Endothelial cell of umbilical vein (primary cell): ENCODE results near the gene TRNAU1AP. TPM values are rescaled to one million over a fixed set of nuclear protein-coding genes. Genes with fewer than 3 reads are reported as not detected.

ENCODE experiments used
- BruUV-seq: library from RNA; stranded (reverse); fragments of 400-500 nt; replicated peaks from 2 replicates; lab custom pipeline; 2021; lab: Mats Ljungman, UMichigan
- CTCF ChIA-PET: fragments of 300-600, 350-600 bp; sonication (Branson Sonifier 250); formaldehyde crosslinking; loops from one replicate; lab custom pipeline; 2021; ENCODE audit warnings: antibody characterized with exemption, inconsistent platforms; lab: Charles Lee
- POLR2A ChIA-PET: fragments of 300-600, 350-600 bp; sonication (Branson Sonifier 250); formaldehyde crosslinking; loops from one replicate; lab custom pipeline; 2021; ENCODE audit warnings: antibody characterized with exemption, inconsistent platforms; lab: Charles Lee
- DNase-seq: peaks from one replicate; pipeline ENCODE4 v3.0.0-alpha.2; 2011; ENCODE audit warnings: low read depth, low spot score
- FAIRE-seq: peaks from 2 replicates; lab custom pipeline; 2011; peaks lifted over from hg19 to GRCh38; lab: Jason Lieb, UNC
- H2AFZ ChIP-seq: 2 replicates; pipeline ENCODE4 v1.6.0; 2012; ENCODE audit warnings: low read depth, low read length, control low read depth, inconsistent platforms
- H3K27ac ChIP-seq: 2 replicates; pipeline ENCODE4 v1.5.1; 2011; ENCODE audit warnings: low read depth, mild to moderate bottlenecking, control low read depth, low read length, moderate library complexity; ENCODE audit not compliant: insufficient read depth
- H3K27me3 ChIP-seq, 2 experiments: 2 replicates each; pipeline versions ENCODE4 v1.6.0 to v1.6.1; 2011; ENCODE audit warnings: low read length in 2 of 2, mixed read lengths in 1 of 2; ENCODE audit not compliant: control insufficient read depth in 2 of 2, insufficient read depth in 2 of 2
- H3K36me3 ChIP-seq, 2 experiments: 2 replicates in 1 of 2; 3 replicates in 1 of 2; pipeline ENCODE4 v1.5.1; 2011; ENCODE audit warnings: low read length in 2 of 2, mild to moderate bottlenecking in 1 of 2, moderate library complexity in 1 of 2; ENCODE audit not compliant: control insufficient read depth in 2 of 2, insufficient read depth in 2 of 2; ENCODE audit errors: extremely low read depth in 1 of 2
- H3K4me1 ChIP-seq: 3 replicates; pipeline ENCODE4 v1.5.1; 2011; ENCODE audit warnings: mild to moderate bottlenecking, low read length; ENCODE audit not compliant: control insufficient read depth, insufficient read depth; ENCODE audit errors: extremely low read depth
- H3K4me2 ChIP-seq: 2 replicates; pipeline ENCODE4 v1.6.1; 2011; ENCODE audit warnings: low read length, control low read depth, mixed read lengths; ENCODE audit not compliant: insufficient read depth
- H3K4me3 ChIP-seq, 3 experiments: fragments of 200-600 bp in 1 of 3; sonication (generic), shearing (Covaris generic) in 1 of 3; replicated peaks in 1 of 3; 2 replicates each; pipeline ENCODE4 v1.5.1; 2011 to 2016; ENCODE audit warnings: control low read depth in 3 of 3, low read length in 3 of 3, mild to moderate bottlenecking in 2 of 3, inconsistent platforms in 1 of 3, low read depth in 1 of 3, moderate library complexity in 1 of 3; ENCODE audit not compliant: insufficient read depth in 1 of 3
- H3K79me2 ChIP-seq: 2 replicates; pipeline ENCODE4 v1.6.0; 2012; ENCODE audit warnings: low read length, inconsistent platforms; ENCODE audit not compliant: control insufficient read depth, insufficient read depth
- H3K9ac ChIP-seq: replicated peaks from 2 replicates; pipeline ENCODE3; 2011; ENCODE audit warnings: low read length, control low read depth; ENCODE audit not compliant: insufficient read depth; ENCODE audit errors: extremely low read depth
- H3K9me1 ChIP-seq: replicated peaks from 3 replicates; pipeline ENCODE4 v1.6.0; 2011; ENCODE audit warnings: mild to moderate bottlenecking, low read length; ENCODE audit not compliant: control insufficient read depth, insufficient read depth; ENCODE audit errors: extremely low read depth
- H3K9me3 ChIP-seq: replicated peaks from 2 replicates; pipeline ENCODE4 v1.5.1; 2012; ENCODE audit warnings: low read length, inconsistent platforms; ENCODE audit not compliant: control insufficient read depth, insufficient read depth
- H4K20me1 ChIP-seq: replicated peaks from 2 replicates; pipeline ENCODE3; 2011; ENCODE audit warnings: mild to moderate bottlenecking, low read length; ENCODE audit not compliant: control insufficient read depth, insufficient read depth; ENCODE audit errors: extremely low read depth
- CTCF ChIP-seq, 2 donors: IDR thresholded peaks; 1 replicate in 1 of 2; 2 replicates in 1 of 2; pipeline ENCODE4 v1.5.1; 2011; ENCODE audit warnings: low read length in 2 of 2, mild to moderate bottlenecking in 2 of 2, moderate library complexity in 2 of 2, control low read depth in 1 of 2, inconsistent platforms in 1 of 2, low read depth in 1 of 2; ENCODE audit not compliant: insufficient read depth in 1 of 2; ENCODE audit errors: extremely low read depth in 1 of 2
- EZH2 ChIP-seq: IDR thresholded peaks from 2 replicates; pipeline ENCODE4 v1.6.1; 2012; ENCODE audit warnings: borderline replicate concordance, low read depth, mild to moderate bottlenecking, moderate library complexity, low read length, inconsistent platforms; ENCODE audit not compliant: severe bottlenecking
- FOS ChIP-seq: IDR thresholded peaks from 2 replicates; pipeline ENCODE4 v1.6.1; 2011; ENCODE audit warnings: mild to moderate bottlenecking, low read length, moderate library complexity, borderline replicate concordance; ENCODE audit not compliant: insufficient read depth
- GATA2 ChIP-seq: IDR thresholded peaks from 2 replicates; pipeline ENCODE4 v1.7.0; 2011; ENCODE audit warnings: low read depth, mild to moderate bottlenecking, moderate library complexity, mixed read lengths, low read length; ENCODE audit not compliant: insufficient read length, insufficient read depth
- JUN ChIP-seq: IDR thresholded peaks from 2 replicates; pipeline ENCODE4 v1.6.1; 2011; ENCODE audit warnings: borderline replicate concordance, low read depth; ENCODE audit not compliant: insufficient read length, insufficient read depth
- MAX ChIP-seq: IDR thresholded peaks from 2 replicates; pipeline ENCODE4 v1.6.1; 2011; ENCODE audit not compliant: insufficient read depth, insufficient read length
- MYC ChIP-seq: IDR thresholded peaks from one replicate; pipeline ENCODE4 v1.6.1; 2011; ENCODE audit warnings: mild to moderate bottlenecking, low read depth, low read length
- POLR2A ChIP-seq: IDR thresholded peaks from 2 replicates; pipeline ENCODE4 v1.6.1; 2012; ENCODE audit warnings: low read depth, mild to moderate bottlenecking, control low read depth, low read length
- POLR2AphosphoS5 ChIP-seq: IDR thresholded peaks from 2 replicates; pipeline ENCODE4 v1.6.1; 2012; ENCODE audit warnings: low read depth, mild to moderate bottlenecking, control low read depth, low read length, moderate library complexity; ENCODE audit not compliant: insufficient read depth
- dilution Hi-C: fragments of 300-500 bp; cut with MboI; formaldehyde crosslinking; loops from one replicate; pipeline ENCODE4 v1.15.0; 2019; ENCODE audit warnings: low sequenced_read_pairs; ENCODE audit not compliant: extremely low pct_ligation_motif_present
- intact Hi-C: fragments of 100-400 bp; cut with micrococcal nuclease; formaldehyde crosslinking; loops from one replicate; pipeline ENCODE4 v1.10.0; 2022
- polyA plus RNA-seq, 4 experiments: library from polyadenylated mRNA; depleted of rRNA in 3 of 4; stranded (reverse) in 3 of 4; unstranded in 1 of 4; fragments of >200 nt; gene quantifications; 2 replicates each; pipeline versions ENCODE4 v1.2.1 to v1.2.3, GENCODE V29; 2011 to 2012; ENCODE audit warnings: missing spikeins in 1 of 4
- total RNA-seq: library from RNA; stranded (reverse); gene quantifications from 2 replicates; pipeline ENCODE4 v1.2.3, GENCODE V29; 2021

Gene TRNAU1AP
- total and polyA plus RNA-seq, 2 donors (not counting 3 experiments of a cell fraction or from before 2014, with no cell fraction given): 32.7 to 46.2 TPM

GRCh38 chr1:28506907-28507246 lies 46.0 kb upstream of the TRNAU1AP start:
- Histone ChIP-seq H3K9me3 (no peaks in the 10 kb centered on the region), H3K4me3 (peak overlapping the region; percentile 58 to 100 (median 75)), H3K27ac (peak overlapping the region; percentile 78), H3K9ac (peak overlapping the region; percentile 99), H3K79me2 (peaks cover 54% of the 10 kb centered on the region), H3K4me1 (peaks cover 34% of the 10 kb centered on the region), H3K4me2 (peak overlapping the region; percentile 100), H2AFZ (no peak overlapping the region), H4K20me1 (peaks cover 2% of the 10 kb centered on the region), H3K36me3 (peaks cover 25 to 30% of the 10 kb centered on the region in 2 experiments), H3K9me1 (no peaks in the 10 kb centered on the region), H3K27me3 (no peaks in the 10 kb centered on the region)
- POLR2A ChIA-PET: interaction anchor here (0.6 to 1.7 kb wide), 5 partner anchors 75 to 162 kb away, joined by 3 to 9 read pairs (median 5); partner anchors contain the start of genes GMEB1 and RNU11
- DNase-seq: no peak
- intact Hi-C loops: loop anchor here (2.0 to 5.0 kb wide), 2 partner anchors 74 to 140 kb away; partner anchors contain the start of gene PHACTR4
- TF ChIP-seq POLR2A (no peak), MAX (no peak), MYC (no peak), GATA2 (no peak), EZH2 (no peak), FOS (no peak)
- dilution Hi-C loops: no loop called here
- CTCF ChIA-PET: interaction anchor here (0.7 to 4.3 kb wide), 3 partner anchors 11 to 147 kb away, joined by 3 to 13 read pairs (median 4); no protein-coding TSS in a partner anchor
- no TSS peak for BruUV-seq
- no peak for FAIRE-seq

- H3K27me3 ChIP-seq: no peaks in the 10 kb centered on the region
- POLR2A ChIA-PET: interaction anchor here (0.6 to 1.7 kb wide), 8 partner anchors 69 to 241 kb away, joined by 3 to 9 read pairs (median 5); partner anchors contain the start of genes GMEB1 and RNU11
- H3K9me3 ChIP-seq: no peaks in the 10 kb centered on the region
- H3K4me2 ChIP-seq: peak overlapping the region; percentile 100
- FAIRE-seq: peak; percentile 43
- dilution Hi-C loops (no loop called here), intact Hi-C loops (loop anchor here (2.0 to 5.0 kb wide), 2 partner anchors 74 to 140 kb away; partner anchors contain the start of gene PHACTR4)
- peaks cover 2% of the 10 kb centered on the region for H4K20me1 ChIP-seq
- no TSS peak for BruUV-seq
- TF ChIP-seq EZH2 (no peak), GATA2 (no peak), FOS (no peak), JUN (no peak), POLR2AphosphoS5 (no peak), CTCF (IDR thresholded peaks at IDR 0.05; ENCODE audit: extremely low read depth in 1 of 2, insufficient read depth in 1 of 2, low read depth in 1 of 2, low read length in 2 of 2) (no peak), POLR2A (no peak), MYC (no peak), MAX (no peak)
- peaks cover 34% of the 10 kb centered on the region for H3K4me1 ChIP-seq
- H2AFZ ChIP-seq: no peak overlapping the region
- DNase-seq: no peak
- no peaks in the 10 kb centered on the region for H3K9me1 ChIP-seq
- peaks cover 57% of the 10 kb centered on the region for H3K79me2 ChIP-seq
- CTCF ChIA-PET: interaction anchor here (0.6 to 4.3 kb wide), 4 partner anchors 11 to 148 kb away, joined by 3 to 13 read pairs (median 4); no protein-coding TSS in a partner anchor
- H3K4me3 ChIP-seq: peak overlapping the region; percentile 58 to 100 (median 75)
- peaks cover 29 to 33% of the 10 kb centered on the region in 2 experiments for H3K36me3 ChIP-seq
- peak overlapping the region; percentile 78 for H3K27ac ChIP-seq
- H3K9ac ChIP-seq: peak overlapping the region; percentile 99
These were observed 45.6 kb upstream of the TRNAU1AP start for GRCh38 chr1:28507247-28507645.
